SK-N-SH treated with all-trans-retinoic acid at 6 μM for 48 hours (cell line): Measurements from ENCODE around the gene PPFIBP1.

Experiments used
- ARNTL ChIP-seq: fragments of 450-650 bp; formaldehyde crosslinking; IDR thresholded peaks from 2 replicates; pipeline ENCODE4 v1.5.0; 2020; ENCODE audit warnings: low read depth, mild to moderate bottlenecking, moderate library complexity, borderline replicate concordance
- BACH2 ChIP-seq: fragments of 250-450 bp; sonication (Bioruptor Pico); IDR thresholded peaks from 2 replicates; pipeline ENCODE4 v1.9.0; 2021; ENCODE audit warnings: mild to moderate bottlenecking, borderline replicate concordance
- ESRRG ChIP-seq: fragments of 250-450 bp; sonication (Bioruptor Pico); IDR thresholded peaks from 2 replicates; pipeline ENCODE4 v1.6.1; 2021; ENCODE audit warnings: mild to moderate bottlenecking
- ISL1 ChIP-seq: fragments of 250-450 bp; sonication (Bioruptor Pico); IDR thresholded peaks from 2 replicates; pipeline ENCODE4 v2.1.2; 2022; ENCODE audit warnings: mild to moderate bottlenecking, moderate library complexity
- POU6F1 ChIP-seq: fragments of 250-450 bp; sonication (Bioruptor Pico); IDR thresholded peaks from 2 replicates; pipeline ENCODE4 v1.8.0; 2021; ENCODE audit warnings: low read depth, mild to moderate bottlenecking, moderate library complexity, borderline replicate concordance
- PPARA ChIP-seq: fragments of 250-450 bp; sonication (Bioruptor Pico); IDR thresholded peaks from 2 replicates; pipeline ENCODE4 v1.5.0; 2020; ENCODE audit warnings: mild to moderate bottlenecking, borderline replicate concordance
- RARB ChIP-seq: fragments of 250-450 bp; sonication (Bioruptor Pico); IDR thresholded peaks from 2 replicates; pipeline ENCODE4 v1.8.0; 2021; ENCODE audit warnings: mild to moderate bottlenecking, moderate library complexity
- SNAI2 ChIP-seq: fragments of 250-450 bp; sonication (Bioruptor Pico); IDR thresholded peaks from 2 replicates; pipeline ENCODE4 v1.5.0; 2020; ENCODE audit warnings: mild to moderate bottlenecking, moderate library complexity
- ZC3H10 ChIP-seq: fragments of 250-450 bp; sonication (Bioruptor Pico); IDR thresholded peaks from 2 replicates; pipeline ENCODE4 v1.5.1; 2021; ENCODE audit warnings: mild to moderate bottlenecking, moderate library complexity
- ZFP30 ChIP-seq: fragments of 450-650 bp; formaldehyde crosslinking; IDR thresholded peaks from 2 replicates; pipeline ENCODE4 v1.5.0; 2022; ENCODE audit warnings: mild to moderate bottlenecking, moderate library complexity
- ZNF565 ChIP-seq: fragments of 450-650 bp; formaldehyde crosslinking; conservative IDR thresholded peaks from 2 replicates; pipeline ENCODE4 v1.5.0; 2020; ENCODE audit warnings: low read depth, mild to moderate bottlenecking, moderate library complexity
- ZNF70 ChIP-seq: fragments of 450-650 bp; formaldehyde crosslinking; IDR thresholded peaks from 2 replicates; pipeline ENCODE4 v1.5.0; 2020; ENCODE audit warnings: mild to moderate bottlenecking, moderate library complexity
- ZNF8 ChIP-seq: fragments of 450-650 bp; formaldehyde crosslinking; IDR thresholded peaks from 2 replicates; pipeline ENCODE4 v1.5.0; 2020; ENCODE audit warnings: mild to moderate bottlenecking, moderate library complexity
- TF ChIP-seq, protein P1 (sequence below): fragments of 250-450 bp; sonication (Bioruptor Pico); IDR thresholded peaks from 2 replicates; pipeline ENCODE4 v1.8.0; 2020; ENCODE audit warnings: mild to moderate bottlenecking, moderate library complexity, borderline replicate concordance

DNA sequence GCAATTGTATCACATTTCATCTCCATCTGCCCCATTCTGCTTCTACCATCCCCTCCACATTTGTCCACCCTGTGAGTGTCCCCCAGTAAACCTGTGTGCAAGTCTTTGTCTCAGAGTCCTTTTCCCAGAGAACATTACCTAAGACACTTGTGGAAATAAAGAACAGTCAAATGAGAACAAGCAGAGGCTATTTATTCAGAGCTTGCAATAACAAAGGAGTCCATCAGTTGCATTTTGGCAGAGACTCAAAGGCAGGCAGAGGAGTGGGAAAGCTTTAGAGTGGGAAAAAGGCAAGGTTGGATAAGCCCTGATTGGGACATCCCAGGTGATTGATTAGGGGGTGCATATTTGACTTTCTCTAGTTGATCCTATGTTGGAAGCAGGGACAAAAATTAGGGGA lies 18.2 kb upstream of the PPFIBP1 start:
- TF ChIP-seq RARB (CRISPR knock-in tag): no peak
- no peak for TF ChIP-seq PPARA (CRISPR knock-in tag)
- TF ChIP-seq ZNF8 (CRISPR knock-in tag): no peak
- TF ChIP-seq, protein P1, sequence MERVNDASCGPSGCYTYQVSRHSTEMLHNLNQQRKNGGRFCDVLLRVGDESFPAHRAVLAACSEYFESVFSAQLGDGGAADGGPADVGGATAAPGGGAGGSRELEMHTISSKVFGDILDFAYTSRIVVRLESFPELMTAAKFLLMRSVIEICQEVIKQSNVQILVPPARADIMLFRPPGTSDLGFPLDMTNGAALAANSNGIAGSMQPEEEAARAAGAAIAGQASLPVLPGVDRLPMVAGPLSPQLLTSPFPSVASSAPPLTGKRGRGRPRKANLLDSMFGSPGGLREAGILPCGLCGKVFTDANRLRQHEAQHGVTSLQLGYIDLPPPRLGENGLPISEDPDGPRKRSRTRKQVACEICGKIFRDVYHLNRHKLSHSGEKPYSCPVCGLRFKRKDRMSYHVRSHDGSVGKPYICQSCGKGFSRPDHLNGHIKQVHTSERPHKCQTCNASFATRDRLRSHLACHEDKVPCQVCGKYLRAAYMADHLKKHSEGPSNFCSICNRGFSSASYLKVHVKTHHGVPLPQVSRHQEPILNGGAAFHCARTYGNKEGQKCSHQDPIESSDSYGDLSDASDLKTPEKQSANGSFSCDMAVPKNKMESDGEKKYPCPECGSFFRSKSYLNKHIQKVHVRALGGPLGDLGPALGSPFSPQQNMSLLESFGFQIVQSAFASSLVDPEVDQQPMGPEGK (CRISPR knock-in tag): no peak
- TF ChIP-seq ISL1 (CRISPR knock-in tag): no peak
- no peak for TF ChIP-seq ZNF565 (CRISPR knock-in tag)
- TF ChIP-seq ESRRG (CRISPR knock-in tag): no peak
- TF ChIP-seq ARNTL (CRISPR knock-in tag): no peak
- TF ChIP-seq ZNF70 (CRISPR knock-in tag): no peak
- no peak for TF ChIP-seq ZC3H10
- TF ChIP-seq BACH2 (CRISPR knock-in tag): no peak
- TF ChIP-seq ZFP30 (CRISPR knock-in tag): no peak
- no peak for TF ChIP-seq SNAI2 (CRISPR knock-in tag)
- TF ChIP-seq POU6F1: no peak
